HepG2 (cell line): ENCODE results near the gene TUT1. TPM values are rescaled to one million over a fixed set of nuclear protein-coding genes. Genes with fewer than 3 reads are reported as not detected.

Experiments used
- DMAP1 ChIP-seq: IDR thresholded peaks from 2 replicates; pipeline ENCODE4 v1.6.1; 2016
- ETV6 ChIP-seq: sonication (generic); formaldehyde crosslinking; conservative IDR thresholded peaks from 2 replicates; pipeline ENCODE4 v1.4.0; 2020; ENCODE audit warnings: missing genetic modification reagents
- GFI1 ChIP-seq: sonication (generic); formaldehyde crosslinking; IDR thresholded peaks from 2 replicates; pipeline ENCODE4 v1.5.0; 2020; ENCODE audit warnings: missing genetic modification reagents, mild to moderate bottlenecking, borderline replicate concordance
- IKZF4 ChIP-seq: sonication (generic); formaldehyde crosslinking; IDR thresholded peaks from 2 replicates; pipeline ENCODE4 v1.5.1; 2020; ENCODE audit warnings: borderline replicate concordance, mild to moderate bottlenecking, low read depth, missing genetic modification reagents; ENCODE audit errors: not compliant biosample characterization
- MYNN ChIP-seq: sonication (generic); formaldehyde crosslinking; IDR thresholded peaks from 2 replicates; pipeline ENCODE4 v1.4.0; 2020; ENCODE audit warnings: mild to moderate bottlenecking, low read depth, missing genetic modification reagents
- NFIB ChIP-seq: sonication (generic); formaldehyde crosslinking; IDR thresholded peaks from 2 replicates; pipeline ENCODE4 v1.9.0; 2021; ENCODE audit warnings: missing genetic modification reagents, mild to moderate bottlenecking, borderline replicate concordance
- NR2F1 ChIP-seq, 2 experiments: fragments of 450-650 bp in 1 of 2; formaldehyde crosslinking in 1 of 2; IDR thresholded peaks; 2 replicates each; pipeline versions ENCODE4 v1.5.0 to v1.6.1; 2016 to 2020; ENCODE audit warnings: mild to moderate bottlenecking in 1 of 2, missing compliant biosample characterization in 1 of 2, missing genetic modification reagents in 1 of 2, moderate library complexity in 1 of 2
- SIN3A ChIP-seq: IDR thresholded peaks from 2 replicates; pipeline ENCODE4 v1.6.1; 2011; ENCODE audit warnings: low read depth, mild to moderate bottlenecking, control low read depth, low read length, borderline replicate concordance
- SMAD9 ChIP-seq: sonication (generic); formaldehyde crosslinking; IDR thresholded peaks from 2 replicates; pipeline ENCODE4 v1.5.1; 2020; ENCODE audit warnings: mild to moderate bottlenecking, missing genetic modification reagents
- SNAI1 ChIP-seq: sonication (generic); formaldehyde crosslinking; IDR thresholded peaks from 2 replicates; pipeline ENCODE4 v1.5.0; 2020; ENCODE audit warnings: mild to moderate bottlenecking, missing genetic modification reagents, borderline replicate concordance
- SOX13 ChIP-seq, 3 experiments: fragments of 450-650 bp in 1 of 3; sonication (generic) in 1 of 3; formaldehyde crosslinking in 1 of 3; IDR thresholded peaks in 2 of 3; conservative IDR thresholded peaks in 1 of 3; 2 replicates each; pipeline versions ENCODE4 v1.5.0 to v1.6.1; 2016 to 2020; ENCODE audit warnings: antibody characterized with exemption in 1 of 3, mild to moderate bottlenecking in 1 of 3, missing compliant biosample characterization in 1 of 3, missing genetic modification reagents in 1 of 3, moderate library complexity in 1 of 3
- ZBTB38 ChIP-seq: sonication (generic); formaldehyde crosslinking; IDR thresholded peaks from 2 replicates; pipeline ENCODE4 v1.5.1; 2020; ENCODE audit warnings: mild to moderate bottlenecking, missing genetic modification reagents
- ZBTB46 ChIP-seq: sonication (generic); formaldehyde crosslinking; IDR thresholded peaks from 2 replicates; pipeline ENCODE4 v1.4.0; 2020; ENCODE audit warnings: mild to moderate bottlenecking, missing genetic modification reagents, borderline replicate concordance
- ZNF10 ChIP-seq: sonication (generic); formaldehyde crosslinking; IDR thresholded peaks from 2 replicates; pipeline ENCODE4 v1.4.0; 2020; ENCODE audit warnings: mild to moderate bottlenecking, low read depth, missing genetic modification reagents, borderline replicate concordance
- ZNF12 ChIP-seq: sonication (generic); formaldehyde crosslinking; IDR thresholded peaks from 2 replicates; pipeline ENCODE4 v1.5.0; 2020; ENCODE audit warnings: missing genetic modification reagents
- ZNF20 ChIP-seq: sonication (generic); formaldehyde crosslinking; IDR thresholded peaks from 2 replicates; pipeline ENCODE4 v1.4.0; 2020; ENCODE audit warnings: mild to moderate bottlenecking, moderate library complexity, missing genetic modification reagents
- ZNF205 ChIP-seq: IDR thresholded peaks from 2 replicates; pipeline ENCODE4 v1.6.1; 2018; ENCODE audit warnings: missing biosample characterization, missing genetic modification reagents
- ZNF280B ChIP-seq: sonication (generic); formaldehyde crosslinking; IDR thresholded peaks from 2 replicates; pipeline ENCODE4 v1.5.0; 2020; ENCODE audit warnings: missing genetic modification reagents, mild to moderate bottlenecking, borderline replicate concordance
- ZNF619 ChIP-seq: sonication (generic); formaldehyde crosslinking; IDR thresholded peaks from 2 replicates; pipeline ENCODE4 v1.4.0; 2020; ENCODE audit warnings: mild to moderate bottlenecking, missing genetic modification reagents
- ZNF672 ChIP-seq: sonication (generic); formaldehyde crosslinking; IDR thresholded peaks from 2 replicates; pipeline ENCODE4 v1.8.1; 2022; ENCODE audit warnings: missing genetic modification reagents
- ZNF816 ChIP-seq: sonication (generic); formaldehyde crosslinking; IDR thresholded peaks from 2 replicates; pipeline ENCODE4 v1.8.0; 2022; ENCODE audit warnings: missing genetic modification reagents, mild to moderate bottlenecking, borderline replicate concordance
- polyA plus RNA-seq, 8 experiments: library from polyadenylated mRNA; depleted of rRNA in 3 of 8; stranded (reverse) in 7 of 8; unstranded in 1 of 8; fragments of >200 nt; fragmentation: Illumina TruSeq in 4 of 8; extraction: Trizol in 4 of 8; gene quantifications; 2 replicates each; pipeline versions ENCODE4 v1.2.1 to v1.2.3, GENCODE V29; 2011 to 2016; ENCODE audit warnings: low read depth in 4 of 8, missing spikeins in 1 of 8, mixed read lengths in 1 of 8; ENCODE audit not compliant: insufficient read depth in 1 of 8
- total RNA-seq, 5 experiments: library from RNA; depleted of rRNA; stranded (reverse); fragments of >200 nt; fragmentation: Illumina TruSeq; extraction: Trizol; gene quantifications; 2 replicates each; pipeline ENCODE4 v1.2.3, GENCODE V29; 2016; ENCODE audit warnings: low read depth in 1 of 5
- TF ChIP-seq, protein P1 (sequence below): fragments of 450-650 bp; IDR thresholded peaks from 2 replicates; pipeline ENCODE4 v1.6.1; 2017
- TF ChIP-seq, protein P2 (sequence below): sonication (generic); formaldehyde crosslinking; IDR thresholded peaks from 2 replicates; pipeline ENCODE4 v1.4.0; 2020; ENCODE audit warnings: missing genetic modification reagents; ENCODE audit errors: not compliant biosample characterization

The TUT1 gene
- total and polyA plus RNA-seq, 2 of the 13 experiments (the other 11 are each of a cell fraction or from before 2014, with no cell fraction given) = 9.7 to 14.3 TPM

DNA sequence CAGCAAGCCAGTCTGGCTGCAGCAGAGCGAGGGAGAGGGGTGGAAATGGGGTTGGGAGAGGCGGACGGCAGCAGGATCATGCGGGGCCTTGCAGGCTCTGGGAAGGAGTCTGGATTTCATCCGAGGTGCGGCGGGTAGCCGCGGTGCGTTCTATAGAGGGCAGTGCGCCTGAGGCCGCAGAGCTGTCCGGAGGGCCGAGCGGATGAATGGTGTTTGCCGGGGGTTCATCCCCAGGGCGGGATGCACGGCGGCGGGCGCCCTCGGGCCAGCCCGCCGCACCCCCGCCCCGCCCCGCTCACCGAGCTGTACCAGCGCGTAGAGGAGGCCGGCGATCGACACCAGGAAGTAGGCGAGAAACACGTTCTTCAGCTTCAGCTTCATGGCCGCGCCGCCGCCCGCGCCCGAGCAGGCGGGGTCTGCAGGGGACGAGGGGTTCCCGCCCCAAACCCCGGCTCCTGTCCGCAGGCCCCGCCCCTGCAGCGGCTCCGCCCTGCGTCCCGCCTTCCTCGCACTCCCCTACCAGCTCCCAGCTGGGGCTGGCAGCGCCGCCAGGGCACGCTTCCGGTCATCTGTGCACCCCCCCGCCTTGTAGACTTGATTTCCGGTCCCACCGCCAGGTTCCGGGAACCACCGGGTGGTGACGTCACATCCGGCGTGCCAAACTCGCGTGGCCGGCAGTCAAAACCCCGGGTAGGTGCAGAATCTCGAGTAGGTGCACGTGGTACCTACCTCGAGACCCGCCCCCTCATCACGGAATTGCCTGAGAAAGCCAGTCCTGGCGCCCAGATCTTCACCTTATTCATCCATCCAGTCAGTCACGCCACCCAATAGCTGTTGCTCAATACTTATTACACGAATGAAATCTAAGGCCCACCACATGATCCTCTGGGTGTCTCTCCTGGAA, 30.5 kb upstream of the TUT1 start, which contains the start of gene B3GAT3 (continued):
- TF ChIP-seq SOX13 (IDR thresholded peaks at IDR 0.05) = no peak
- TF ChIP-seq SOX13 (CRISPR knock-in tag; conservative IDR thresholded peaks at IDR 0.05 in 1 of 2, IDR thresholded peaks at IDR 0.05 in 1 of 2) = peak in 1 of 2 experiments; percentile 70; a peak in 3 of 4 replicates
- TF ChIP-seq, protein P1, sequence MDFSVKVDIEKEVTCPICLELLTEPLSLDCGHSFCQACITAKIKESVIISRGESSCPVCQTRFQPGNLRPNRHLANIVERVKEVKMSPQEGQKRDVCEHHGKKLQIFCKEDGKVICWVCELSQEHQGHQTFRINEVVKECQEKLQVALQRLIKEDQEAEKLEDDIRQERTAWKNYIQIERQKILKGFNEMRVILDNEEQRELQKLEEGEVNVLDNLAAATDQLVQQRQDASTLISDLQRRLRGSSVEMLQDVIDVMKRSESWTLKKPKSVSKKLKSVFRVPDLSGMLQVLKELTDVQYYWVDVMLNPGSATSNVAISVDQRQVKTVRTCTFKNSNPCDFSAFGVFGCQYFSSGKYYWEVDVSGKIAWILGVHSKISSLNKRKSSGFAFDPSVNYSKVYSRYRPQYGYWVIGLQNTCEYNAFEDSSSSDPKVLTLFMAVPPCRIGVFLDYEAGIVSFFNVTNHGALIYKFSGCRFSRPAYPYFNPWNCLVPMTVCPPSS = no peak
- TF ChIP-seq MYNN (CRISPR knock-in tag) = no peak; the same call in 1 of the 2 replicates
- peak; percentile 32; the same call in 1 of the 2 replicates for TF ChIP-seq ZNF280B (CRISPR knock-in tag)
- peak; percentile 95 for TF ChIP-seq SIN3A
- no peak for TF ChIP-seq ZNF10 (CRISPR knock-in tag)
- TF ChIP-seq NR2F1 (CRISPR knock-in tag; IDR thresholded peaks at IDR 0.05) = peak in 1 of 2 experiments; percentile 14; a peak in 1 of 4 replicates
- no peak for TF ChIP-seq ZNF672
- no peak; the same call in 1 of the 2 replicates for TF ChIP-seq ZNF619 (CRISPR knock-in tag)
- peak; percentile 45 for TF ChIP-seq ZBTB38 (CRISPR knock-in tag)
- no peak for TF ChIP-seq ZNF205
- peak; percentile 92 for TF ChIP-seq DMAP1 (CRISPR knock-in tag)
- no peak for TF ChIP-seq NFIB (CRISPR knock-in tag)
- TF ChIP-seq ZNF816 (CRISPR knock-in tag) = peak; percentile 79
- TF ChIP-seq ETV6 = peak; percentile 60; the same call in 1 of the 2 replicates
- TF ChIP-seq IKZF4 (CRISPR knock-in tag) = peak; percentile 88
- TF ChIP-seq SNAI1 (CRISPR knock-in tag) = no peak
- TF ChIP-seq SMAD9 (CRISPR knock-in tag) = peak; percentile 92; the same call in 1 of the 2 replicates
- no peak for TF ChIP-seq ZBTB46 (CRISPR knock-in tag)
- TF ChIP-seq ZNF12 (CRISPR knock-in tag) = no peak
- TF ChIP-seq, protein P2, sequence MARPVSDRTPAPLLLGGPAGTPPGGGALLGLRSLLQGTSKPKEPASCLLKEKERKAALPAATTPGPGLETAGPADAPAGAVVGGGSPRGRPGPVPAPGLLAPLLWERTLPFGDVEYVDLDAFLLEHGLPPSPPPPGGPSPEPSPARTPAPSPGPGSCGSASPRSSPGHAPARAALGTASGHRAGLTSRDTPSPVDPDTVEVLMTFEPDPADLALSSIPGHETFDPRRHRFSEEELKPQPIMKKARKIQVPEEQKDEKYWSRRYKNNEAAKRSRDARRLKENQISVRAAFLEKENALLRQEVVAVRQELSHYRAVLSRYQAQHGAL (CRISPR knock-in tag) = no peak
- no peak for TF ChIP-seq GFI1 (CRISPR knock-in tag)
- TF ChIP-seq ZNF20 (CRISPR knock-in tag) = 0 out of 2 replicates have a peak, but pooled peaks have one; percentile 54
